T-helper 9 cell (primary cell): Measurements from ENCODE around the gene FOXO3B.
"Not testable (repeated sequence)": the region's sequence is repeated elsewhere in the genome, so short reads cannot be mapped to it uniquely, and the experiment has no call there.

Source experiments
- DNase-seq: peaks from one replicate; pipeline ENCODE4 v3.0.0-alpha.2; 2020
- total RNA-seq, 2 donors: gene quantifications; one replicate each; lab custom pipeline; 2026; lab: John Stamatoyannopoulos, UW

FOXO3B gene
- 5.3 to 13.2 reads per million in 2 donors for total RNA-seq

DNA sequence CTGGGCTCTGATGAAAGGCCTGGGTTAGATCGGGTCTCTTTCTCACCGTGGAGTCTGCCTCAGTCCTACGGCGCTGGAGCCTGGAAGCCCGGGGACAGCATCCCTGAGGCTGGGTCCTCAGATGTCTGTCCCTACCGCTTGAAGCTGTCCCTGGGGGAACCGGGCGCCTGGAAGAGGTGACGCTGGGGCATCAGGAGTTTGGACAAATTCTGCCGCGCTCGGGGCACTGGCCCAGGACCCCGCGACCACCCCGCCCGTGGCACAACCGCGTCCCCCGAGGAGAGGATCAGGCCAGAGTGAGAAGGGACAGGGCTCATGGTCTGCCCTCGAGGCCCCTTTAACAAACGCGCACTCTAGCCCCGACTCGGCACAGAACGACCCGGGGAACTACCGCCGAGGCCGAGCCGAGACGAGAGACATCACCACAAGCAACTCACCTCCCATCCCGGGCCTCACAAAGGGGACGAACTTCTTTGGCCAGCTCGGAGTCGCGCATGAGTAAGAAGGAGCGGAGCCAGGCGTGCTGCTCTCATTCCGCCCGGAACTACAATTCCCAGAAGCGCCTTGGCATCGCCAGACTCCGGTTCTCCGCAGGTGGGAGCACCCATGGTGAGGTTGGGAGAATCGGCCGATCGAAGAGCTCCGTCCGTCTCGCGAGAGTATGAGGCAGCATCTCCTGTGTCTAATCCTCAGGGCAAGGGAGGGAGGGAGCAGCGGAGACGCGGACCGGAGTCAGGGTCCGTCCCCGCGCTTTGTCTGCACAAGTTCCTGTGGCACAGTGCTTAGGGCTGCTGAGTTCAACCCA lies at the start of gene FOXO3B:
Gene FOXO3B, minus strand, starts transcription at position 548 of the 805 bp plus-strand sequence. CDS start 663 bp downstream, outside the sequence.
- DNase-seq = peak; percentile 58

- not testable (repeated sequence) for DNase-seq
Observed at GRCh38 chr17:18723509-18723908, 41.4 kb upstream of the FOXO3B start.

DNA sequence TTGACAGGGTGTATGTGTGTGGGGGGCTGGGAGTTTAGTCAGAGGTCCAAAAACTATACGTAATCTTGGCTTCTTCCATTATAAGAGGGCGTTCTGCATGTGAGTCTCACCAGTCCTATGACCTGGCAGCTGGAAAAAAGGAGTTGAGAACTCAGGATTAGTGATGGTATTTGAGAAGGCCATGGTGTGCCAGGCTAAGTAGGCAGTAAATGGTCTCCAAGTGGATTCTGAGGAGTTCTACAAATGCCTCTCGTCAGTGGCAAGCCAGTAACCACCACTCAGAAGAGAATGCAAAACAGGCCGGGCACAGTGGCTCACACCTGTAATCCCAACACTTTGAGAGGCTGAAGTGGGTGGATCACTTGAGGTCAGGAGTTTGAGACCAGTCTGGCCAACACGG lies 40.5 kb upstream of the FOXO3B start:
- not testable (repeated sequence) for DNase-seq

- DNase-seq = not testable (repeated sequence)
Observed at GRCh38 chr17:18721775-18722547, 39.8 kb upstream of the FOXO3B start.

DNA sequence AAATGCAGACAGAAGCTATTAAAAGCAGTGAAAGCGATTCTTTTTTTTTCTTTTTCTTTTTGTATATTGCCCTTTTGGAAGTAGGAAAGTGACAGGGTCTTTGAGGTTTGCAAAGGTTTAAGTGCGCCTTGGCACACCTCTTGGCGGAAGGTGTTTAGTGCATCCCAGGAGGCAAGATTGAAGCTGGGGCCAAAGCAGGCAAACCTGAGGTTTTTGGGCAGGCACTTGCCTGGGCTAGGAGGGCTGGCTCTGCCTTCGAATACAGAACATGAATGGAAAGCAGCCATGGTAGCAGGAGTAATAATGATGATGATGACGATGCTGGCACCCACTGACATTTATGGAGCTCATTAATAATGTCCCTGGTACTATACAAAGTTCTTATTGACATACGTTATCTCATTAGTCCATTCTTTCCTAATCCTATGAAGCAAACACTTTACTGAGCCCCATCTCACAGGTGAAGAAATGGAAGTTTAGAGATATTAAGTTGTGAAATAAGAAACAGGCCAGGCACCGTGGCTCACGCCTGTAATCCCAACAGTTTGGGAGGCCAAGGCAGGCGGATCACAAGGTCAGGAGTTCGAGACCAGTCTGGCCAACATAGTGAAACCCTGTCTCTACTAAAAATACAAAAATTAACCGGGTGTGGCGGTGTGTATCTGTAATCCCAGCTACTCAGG lies 37.5 kb upstream of the FOXO3B start:
- DNase-seq = not testable (repeated sequence)

DNA sequence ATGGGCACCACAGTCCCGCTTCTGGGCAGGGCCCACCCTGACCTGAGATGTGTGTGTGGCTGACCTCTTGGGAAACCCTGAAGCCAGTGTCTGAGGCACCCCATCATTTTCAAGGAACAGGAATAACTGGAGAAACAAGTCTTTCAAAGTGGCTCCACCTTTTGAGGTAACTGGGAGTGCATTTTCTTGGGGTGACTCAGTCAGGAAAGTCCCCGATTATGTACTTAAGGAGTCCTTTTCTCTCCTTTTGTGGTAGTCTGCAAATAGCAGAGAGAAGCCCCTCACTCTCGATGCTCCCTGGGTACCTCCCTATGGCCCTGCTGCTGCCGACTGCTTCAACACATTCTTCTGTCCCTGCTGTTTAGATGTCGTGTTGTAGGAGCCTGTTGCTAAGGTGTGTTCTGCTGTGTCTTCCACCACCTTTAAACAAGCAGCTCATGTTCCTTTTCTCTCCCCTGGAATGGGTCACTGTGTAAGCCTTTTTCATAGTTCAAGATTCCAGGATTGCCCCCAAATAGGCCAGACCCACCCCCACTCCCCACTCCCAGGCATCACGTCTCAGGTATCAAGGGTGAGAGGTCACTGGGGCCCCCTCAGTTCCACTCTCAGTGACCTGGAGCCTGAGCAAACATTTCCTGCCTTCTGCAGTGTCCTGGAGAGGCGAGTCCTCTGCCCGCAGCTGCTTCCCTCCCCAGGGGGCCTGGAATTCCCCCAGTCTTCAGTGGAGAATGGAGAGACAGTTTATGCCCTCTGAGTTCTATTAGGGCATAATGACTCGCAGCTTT lies 36.7 kb upstream of the FOXO3B start:
- not testable (repeated sequence) for DNase-seq

- peak; percentile 50 for DNase-seq
Observed at GRCh38 chr17:18712354-18712999, 30.4 kb upstream of the FOXO3B start.

GRCh38 chr17:18708215-18708614 lies 26.1 kb upstream of the FOXO3B start:
- not testable (repeated sequence) for DNase-seq

DNA sequence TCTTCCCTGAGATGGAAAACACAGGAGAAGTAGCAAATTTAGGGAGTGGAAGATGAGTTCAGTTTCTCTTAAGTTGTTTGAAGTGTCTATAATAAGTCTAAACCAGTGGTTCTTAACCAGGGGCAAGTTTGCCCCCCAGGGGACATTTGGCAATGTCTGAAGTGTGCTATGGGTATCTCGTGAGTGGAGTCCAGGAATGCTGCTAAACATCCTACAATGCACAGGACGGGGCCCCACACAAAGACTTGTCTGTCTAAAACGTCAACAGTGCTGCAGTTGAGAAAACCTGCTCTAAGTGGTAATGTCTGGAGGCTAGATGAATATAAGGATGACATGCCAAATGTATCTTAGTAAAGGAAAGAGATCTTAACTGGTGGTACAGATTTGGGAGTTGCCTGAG lies 23.8 kb upstream of the FOXO3B start:
- DNase-seq = not testable (repeated sequence)

DNA sequence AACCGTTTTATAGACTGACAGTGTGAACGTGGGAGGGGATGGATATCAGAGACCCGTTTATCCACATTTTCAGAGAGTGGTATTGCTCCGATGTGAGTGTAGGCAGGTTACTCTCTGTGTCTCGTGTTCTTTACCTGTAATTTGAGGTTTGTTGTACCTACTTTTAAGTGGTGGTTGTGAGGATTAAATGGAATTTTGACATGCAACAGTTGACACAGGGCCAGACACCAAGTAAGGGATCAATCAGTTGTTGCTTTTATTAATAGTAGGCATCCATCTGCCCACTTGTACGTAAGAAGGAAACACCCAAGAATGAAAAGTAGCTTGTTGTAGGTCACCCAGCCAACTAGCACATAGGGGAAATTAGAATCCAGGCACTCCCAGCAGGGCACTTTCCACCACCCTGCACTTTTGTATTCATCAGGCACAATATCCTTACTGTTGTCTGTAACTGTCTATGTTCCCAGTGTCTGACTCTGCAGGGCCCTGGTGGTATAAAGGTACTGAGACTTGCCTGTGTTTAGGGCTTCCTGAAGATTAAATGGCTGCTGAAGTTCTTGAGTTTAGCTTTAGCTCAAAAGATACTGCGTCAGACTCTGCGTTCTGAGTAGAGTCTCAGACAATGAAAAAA lies 16.5 kb upstream of the FOXO3B start:
- not testable (repeated sequence) for DNase-seq

DNA sequence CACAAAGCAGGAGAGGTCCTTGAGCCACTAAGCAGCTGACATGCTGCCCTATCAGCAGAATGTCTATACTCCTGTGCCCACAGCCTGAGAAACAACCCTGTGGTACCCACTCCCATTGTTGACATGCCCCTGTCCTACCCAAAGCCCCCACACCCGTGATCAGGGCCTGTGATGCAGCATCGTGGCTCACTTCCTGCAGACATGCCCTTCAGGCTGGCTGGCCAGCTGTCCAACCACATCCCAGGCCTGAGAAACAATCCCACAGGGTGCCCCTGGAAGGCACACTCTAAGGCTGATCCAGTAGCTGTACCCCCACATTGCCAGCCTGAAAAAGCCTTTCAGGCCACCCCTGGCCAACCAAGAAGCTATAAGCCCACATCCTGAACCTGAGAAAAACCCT lies 13.0 kb upstream of the FOXO3B start:
- DNase-seq = not testable (repeated sequence)

DNA sequence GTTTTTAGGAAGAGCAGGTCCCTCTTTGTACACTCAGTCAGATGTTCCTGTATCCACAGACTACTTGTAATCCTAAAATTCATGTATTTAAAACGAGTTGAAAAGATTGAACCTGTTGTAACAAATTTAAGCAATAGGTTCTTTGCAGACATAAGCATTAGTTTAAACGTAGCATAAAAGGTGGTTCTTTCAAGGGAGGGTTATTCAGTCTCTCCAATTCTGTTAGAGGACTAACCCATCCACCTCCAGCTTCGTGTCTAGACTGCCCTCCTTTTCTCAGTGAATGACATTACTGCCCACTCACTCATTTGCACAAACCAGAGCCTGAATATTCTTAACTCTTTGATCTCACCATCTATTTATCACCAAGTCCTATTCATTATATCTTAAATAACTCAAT lies 554 bp upstream of the FOXO3B start:
- DNase-seq = not testable (repeated sequence)

DNA sequence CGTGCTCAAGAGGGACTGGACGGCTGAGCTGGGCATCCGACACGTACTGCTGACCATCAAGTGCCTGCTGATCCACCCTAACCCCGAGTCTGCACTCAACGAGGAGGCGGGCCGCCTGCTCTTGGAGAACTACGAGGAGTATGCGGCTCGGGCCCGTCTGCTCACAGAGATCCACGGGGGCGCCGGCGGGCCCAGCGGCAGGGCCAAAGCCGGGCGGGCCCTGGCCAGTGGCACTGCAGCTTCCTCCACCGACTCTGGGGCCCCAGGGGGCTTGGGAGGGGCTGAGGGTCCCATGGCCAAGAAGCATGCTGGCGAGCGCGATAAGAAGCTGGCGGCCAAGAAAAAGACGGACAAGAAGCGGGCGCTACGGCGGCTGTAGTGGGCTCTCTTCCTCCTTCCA lies 4.7 kb downstream of the FOXO3B start:
- not testable (repeated sequence) for DNase-seq

DNA sequence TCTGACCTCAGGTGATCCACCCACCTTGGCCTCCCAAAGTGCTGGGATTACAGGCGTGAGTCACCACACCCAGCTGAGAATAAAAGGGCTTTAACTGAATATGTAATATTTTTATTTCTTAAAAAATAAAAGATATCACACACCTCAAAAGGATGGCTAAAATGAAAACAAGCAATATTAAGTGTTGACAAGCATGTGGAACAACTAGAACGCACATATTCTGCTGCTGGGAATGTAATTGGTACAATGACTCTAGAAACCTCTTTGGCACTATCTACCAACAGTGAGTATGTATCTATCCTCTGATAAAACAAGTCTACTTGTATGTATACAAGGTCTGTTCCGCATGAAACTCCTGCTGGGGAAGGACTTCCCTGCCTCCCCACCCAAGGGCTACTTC lies 5.2 kb downstream of the FOXO3B start:
- DNase-seq = not testable (repeated sequence)

- DNase-seq = not testable (repeated sequence)
Observed at GRCh38 chr17:18672395-18673227, 9.5 kb downstream of the FOXO3B start.

DNA sequence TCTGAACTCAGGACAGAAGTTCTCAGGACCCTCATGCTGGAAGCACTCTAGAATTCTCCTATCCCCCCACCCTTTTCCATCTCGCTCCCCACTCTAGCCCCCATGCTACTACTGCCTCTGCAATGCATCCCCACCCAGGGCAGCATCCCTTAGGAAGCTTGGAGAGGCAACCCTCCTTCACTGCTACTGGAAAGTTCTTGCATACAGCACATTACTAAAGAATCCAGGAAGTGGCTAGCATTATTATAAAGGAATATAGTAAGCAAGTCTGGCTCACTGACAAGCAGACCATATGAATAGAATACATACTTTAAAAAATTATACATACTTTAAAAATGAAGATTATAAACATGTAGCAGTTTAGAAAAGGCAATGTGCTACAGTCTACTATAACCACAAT lies 13.5 kb downstream of the FOXO3B start:
- not testable (repeated sequence) for DNase-seq

DNA sequence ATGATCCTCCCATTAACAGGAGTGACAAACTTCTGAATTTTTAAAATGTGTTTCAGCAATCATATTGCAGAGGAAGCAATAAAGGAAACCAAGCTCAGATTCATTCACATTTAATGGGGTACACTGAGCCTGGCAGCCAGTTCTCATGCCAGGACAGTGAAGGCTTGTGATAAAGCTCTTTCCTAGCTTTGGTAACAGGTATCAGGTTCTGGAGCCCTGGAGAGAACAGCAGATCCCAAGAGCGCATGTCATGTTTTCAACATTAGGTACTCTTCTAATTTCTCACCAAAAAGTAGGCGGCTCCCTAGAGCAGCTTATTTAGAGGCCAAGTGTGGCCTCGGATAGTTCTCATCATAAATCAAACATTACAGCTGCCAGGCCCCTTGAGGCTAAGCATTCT lies 14.6 kb downstream of the FOXO3B start:
- DNase-seq = not testable (repeated sequence)

- not testable (repeated sequence) for DNase-seq
Observed at GRCh38 chr17:18666326-18666725, 15.8 kb downstream of the FOXO3B start.

- not testable (repeated sequence) for DNase-seq
Observed at GRCh38 chr17:18661924-18662624, 20.0 kb downstream of the FOXO3B start.

DNA sequence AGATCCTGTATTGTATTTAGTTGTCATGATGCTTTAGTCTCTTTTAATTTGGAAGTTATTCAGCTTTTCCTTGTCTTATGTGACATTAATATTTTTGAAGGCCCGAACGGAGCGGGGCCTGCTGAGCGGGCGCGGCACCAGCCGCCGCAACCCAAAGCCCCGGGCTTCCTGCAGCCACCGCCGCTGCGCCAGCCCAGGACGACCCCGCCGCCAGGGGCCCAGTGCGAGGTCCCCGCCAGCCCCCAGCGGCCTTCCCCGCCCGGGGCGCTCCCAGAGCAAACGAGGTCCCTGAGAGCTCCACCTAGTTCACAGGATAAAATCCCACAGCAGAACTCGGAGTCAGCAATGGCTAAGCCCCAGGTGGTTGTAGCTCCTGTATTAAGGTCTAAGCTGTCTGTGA lies 32.0 kb downstream of the FOXO3B start:
- DNase-seq = not testable (repeated sequence)
